Tibial artery (tissue), 4 donors: ENCODE measurements around the gene ENOX2.

Experiments used
- DNase-seq, 2 donors: peaks; one replicate each; pipeline ENCODE4 v3.0.0-alpha.2; 2019
- H3K27ac ChIP-seq, 2 donors: fragments of 200-600 bp; sonication (generic) in 1 of 2; 1 replicate in 1 of 2; 2 replicates in 1 of 2; pipeline ENCODE4 v1.5.1; 2018 to 2019; ENCODE audit warnings: mild to moderate bottlenecking in 1 of 2
- H3K27me3 ChIP-seq, 2 donors: fragments of 200-600 bp; sonication (generic) in 1 of 2; one replicate each; pipeline versions ENCODE4 v1.5.1 to v1.6.0; 2016 to 2019
- H3K36me3 ChIP-seq, 3 donors: fragments of 200-600 bp; sonication (generic) in 2 of 3; one replicate each; pipeline ENCODE4 v1.5.1; 2016 to 2019; ENCODE audit warnings: mild to moderate bottlenecking in 2 of 3
- H3K4me1 ChIP-seq, 4 donors: fragments of 200-600 bp; sonication (generic) in 2 of 4; 1 replicate in 3 of 4; 2 replicates in 1 of 4; pipeline ENCODE4 v1.5.1; 2016 to 2019
- H3K4me3 ChIP-seq, 2 donors: fragments of 200-600 bp; sonication (generic) in 1 of 2; 1 replicate in 1 of 2; 2 replicates in 1 of 2; pipeline ENCODE4 v1.5.1; 2018 to 2019; ENCODE audit warnings: mild to moderate bottlenecking in 2 of 2
- H3K9me3 ChIP-seq, 3 donors: fragments of 200-600 bp; sonication (generic) in 1 of 3; one replicate each; pipeline ENCODE4 v1.5.1; 2016 to 2019
- intact Hi-C: fragments of 100-400 bp; cut with DNase I; formaldehyde crosslinking; loops from one replicate; pipeline ENCODE4 v1.15.0; 2023; ENCODE audit warnings: low total_unique reads
- TF ChIP-seq, protein P1 (sequence below), 2 experiments: fragments of 200-600 bp in 1 of 2; fragments of 450-650 bp in 1 of 2; IDR thresholded peaks; one replicate each; pipeline ENCODE4 v1.5.1; 2017 to 2019; ENCODE audit warnings: antibody characterized with exemption in 2 of 2, mild to moderate bottlenecking in 1 of 2, moderate library complexity in 1 of 2

The ENOX2 gene

DNA sequence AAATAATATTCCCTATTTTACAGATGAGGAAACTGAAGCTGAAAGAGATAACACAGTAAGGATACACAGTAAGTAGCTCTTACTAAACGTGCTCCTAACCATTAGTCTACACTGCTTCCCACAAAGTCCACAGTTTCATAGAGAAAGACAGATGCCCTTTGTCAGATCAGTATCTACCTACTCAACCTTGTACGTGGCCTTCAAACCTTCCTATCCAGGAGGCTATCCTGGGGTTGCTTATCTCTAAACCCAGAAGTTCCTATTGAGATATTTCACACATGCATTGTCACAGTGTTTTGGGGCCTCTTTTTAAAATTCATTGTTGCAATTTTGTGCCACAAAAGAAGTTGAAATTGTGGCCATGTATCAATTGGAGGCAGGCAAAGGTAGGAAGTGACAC, 208.0 kb downstream of the ENOX2 start:
- Histone ChIP-seq H3K4me3 (no peak overlapping the region), H3K4me1 (no peaks in the 10 kb centered on the region), H3K27me3 (no peaks in the 10 kb centered on the region), H3K9me3 (no peaks in the 10 kb centered on the region), H3K36me3 (no peaks in the 10 kb centered on the region), H3K27ac (no peak overlapping the region)
- intact Hi-C loops: no loop called here
- TF ChIP-seq, protein P1, sequence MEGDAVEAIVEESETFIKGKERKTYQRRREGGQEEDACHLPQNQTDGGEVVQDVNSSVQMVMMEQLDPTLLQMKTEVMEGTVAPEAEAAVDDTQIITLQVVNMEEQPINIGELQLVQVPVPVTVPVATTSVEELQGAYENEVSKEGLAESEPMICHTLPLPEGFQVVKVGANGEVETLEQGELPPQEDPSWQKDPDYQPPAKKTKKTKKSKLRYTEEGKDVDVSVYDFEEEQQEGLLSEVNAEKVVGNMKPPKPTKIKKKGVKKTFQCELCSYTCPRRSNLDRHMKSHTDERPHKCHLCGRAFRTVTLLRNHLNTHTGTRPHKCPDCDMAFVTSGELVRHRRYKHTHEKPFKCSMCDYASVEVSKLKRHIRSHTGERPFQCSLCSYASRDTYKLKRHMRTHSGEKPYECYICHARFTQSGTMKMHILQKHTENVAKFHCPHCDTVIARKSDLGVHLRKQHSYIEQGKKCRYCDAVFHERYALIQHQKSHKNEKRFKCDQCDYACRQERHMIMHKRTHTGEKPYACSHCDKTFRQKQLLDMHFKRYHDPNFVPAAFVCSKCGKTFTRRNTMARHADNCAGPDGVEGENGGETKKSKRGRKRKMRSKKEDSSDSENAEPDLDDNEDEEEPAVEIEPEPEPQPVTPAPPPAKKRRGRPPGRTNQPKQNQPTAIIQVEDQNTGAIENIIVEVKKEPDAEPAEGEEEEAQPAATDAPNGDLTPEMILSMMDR (IDR thresholded peaks at IDR 0.05): no peak
- no peak for DNase-seq

DNA sequence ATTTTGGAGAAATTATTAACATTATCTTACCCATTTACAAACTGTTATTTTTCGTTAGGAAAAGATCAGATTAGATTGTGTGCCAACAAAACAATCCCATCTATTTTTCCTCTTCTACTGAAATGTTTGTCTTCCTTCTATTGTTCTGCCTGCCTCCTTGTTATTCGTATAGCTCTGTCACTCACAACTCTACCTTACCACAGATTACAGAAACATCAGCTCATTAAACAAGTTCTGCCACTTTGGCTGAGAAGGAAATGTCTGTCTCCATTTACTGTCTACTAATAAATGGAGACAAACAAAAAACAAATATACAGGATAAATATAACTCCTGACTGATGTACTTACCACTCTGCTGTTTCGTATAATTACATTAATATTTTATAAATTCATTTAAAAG, 211.4 kb downstream of the ENOX2 start:
- Histone ChIP-seq H3K36me3 (peaks cover 0 to 9% (median 5%) of the 10 kb centered on the region in 3 donors), H3K9me3 (no peaks in the 10 kb centered on the region), H3K4me1 (no peaks in the 10 kb centered on the region), H3K27ac (no peak overlapping the region), H3K27me3 (no peaks in the 10 kb centered on the region), H3K4me3 (no peak overlapping the region)
- intact Hi-C loops: no loop called here
- DNase-seq: no peak
- TF ChIP-seq, protein P1 (IDR thresholded peaks at IDR 0.05): no peak

DNA sequence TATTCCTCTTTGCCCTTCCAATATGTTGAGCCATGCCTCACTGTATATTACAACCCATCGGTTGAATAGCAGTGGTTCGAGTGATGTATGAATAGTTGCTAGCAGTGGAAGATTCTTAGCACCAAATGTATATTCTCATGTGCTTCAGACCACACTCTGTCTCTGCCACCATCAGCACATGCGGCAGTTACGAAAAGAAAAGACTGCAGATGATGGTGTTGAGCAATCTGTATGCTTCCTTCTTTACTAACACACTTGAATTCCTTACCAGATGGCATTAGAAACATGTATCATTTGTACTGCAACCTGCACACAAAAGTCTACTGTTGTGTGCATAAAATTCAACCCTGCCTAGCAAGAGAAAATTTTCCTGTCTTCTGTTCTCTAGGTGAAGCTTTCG, 214.6 kb downstream of the ENOX2 start:
- no peak for DNase-seq
- intact Hi-C loops: no loop called here
- Histone ChIP-seq H3K27ac (no peak overlapping the region), H3K27me3 (no peaks in the 10 kb centered on the region), H3K9me3 (no peaks in the 10 kb centered on the region), H3K4me1 (peaks cover 0 to 3% (median 0%) of the 10 kb centered on the region in 4 donors), H3K36me3 (peaks cover 0 to 9% (median 5%) of the 10 kb centered on the region in 3 donors), H3K4me3 (no peak overlapping the region)
- TF ChIP-seq, protein P1 (IDR thresholded peaks at IDR 0.05): no peak

DNA sequence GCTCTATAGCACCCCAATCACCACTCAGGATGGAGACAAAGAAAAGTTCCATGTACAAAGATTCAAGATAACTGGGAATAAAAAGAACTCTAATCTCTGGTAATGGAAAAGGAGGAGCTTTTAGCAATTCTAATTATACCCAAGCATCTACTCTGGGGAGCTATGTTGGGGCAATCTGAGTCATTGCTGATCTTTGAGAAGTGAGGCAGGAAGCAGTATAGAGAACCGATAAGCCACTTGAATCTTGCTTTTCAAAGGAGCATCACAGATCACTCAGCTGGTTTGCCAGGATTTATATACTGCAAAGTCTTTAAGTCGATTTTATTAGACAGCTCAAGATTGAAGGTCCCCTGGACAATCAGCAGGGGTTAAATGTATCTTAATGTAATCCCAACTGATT, 220.0 kb downstream of the ENOX2 start:
- peaks cover 0 to 5% (median 1%) of the 10 kb centered on the region in 3 donors for H3K36me3 ChIP-seq
- TF ChIP-seq, protein P1 (IDR thresholded peaks at IDR 0.05): no peak
- no peaks in the 10 kb centered on the region for H3K9me3 ChIP-seq
- no peak overlapping the region for H3K4me3 ChIP-seq
- intact Hi-C loops: no loop called here
- no peak for DNase-seq
- H3K27ac ChIP-seq: peak overlapping the region; percentile 47 to 63
- peaks cover 0 to 39% (median 0%) of the 10 kb centered on the region in 4 donors for H3K4me1 ChIP-seq
- no peaks in the 10 kb centered on the region for H3K27me3 ChIP-seq

DNA sequence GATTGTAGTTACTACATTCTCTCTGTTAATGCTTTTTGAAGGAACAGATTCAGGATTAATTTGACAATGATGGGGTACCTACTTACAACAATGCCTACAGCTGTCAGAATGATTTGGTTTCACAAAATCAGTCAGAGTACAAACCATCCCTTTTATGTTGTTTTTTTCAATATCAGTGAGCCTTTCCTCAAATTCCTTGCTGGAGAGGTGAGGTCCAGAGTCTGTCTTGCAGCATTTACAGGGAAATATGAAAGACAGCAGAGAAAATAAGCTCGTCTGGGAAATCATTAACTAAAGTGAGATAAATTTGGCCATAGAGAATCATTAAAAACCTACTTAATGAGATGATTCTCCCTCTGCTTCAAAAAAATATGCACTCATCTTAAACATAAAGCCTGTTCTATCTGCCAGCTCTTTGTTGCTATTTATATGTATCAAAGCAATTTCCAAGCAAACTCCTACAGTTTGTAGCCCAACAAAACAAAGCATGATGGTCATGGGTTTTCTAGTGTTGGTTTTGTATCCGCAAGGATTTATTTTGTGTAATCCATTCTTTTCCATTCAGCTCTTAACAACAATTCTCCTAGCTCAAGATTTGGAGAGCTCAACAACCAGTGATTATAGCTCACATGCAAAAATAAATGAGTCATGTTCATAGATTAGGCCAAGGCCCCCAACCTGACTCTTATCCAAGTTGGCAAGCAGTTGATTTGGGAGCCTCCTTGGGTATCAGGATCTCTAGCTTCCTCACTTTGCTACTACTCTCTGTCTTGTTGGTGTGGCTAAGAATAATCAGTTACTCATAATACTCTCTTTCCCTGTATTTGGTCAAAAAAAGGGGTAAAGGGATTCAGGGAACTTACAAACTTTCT, 222.6 kb downstream of the ENOX2 start:
- no peak for DNase-seq
- Histone ChIP-seq H3K4me3 (no peak overlapping the region), H3K4me1 (peaks cover 0 to 47% (median 0%) of the 10 kb centered on the region in 4 donors), H3K27me3 (no peaks in the 10 kb centered on the region), H3K9me3 (no peaks in the 10 kb centered on the region), H3K36me3 (no peaks in the 10 kb centered on the region), H3K27ac (peak overlapping the region; percentile 50 to 63)
- TF ChIP-seq, protein P1 (IDR thresholded peaks at IDR 0.05): no peak
- intact Hi-C loops: no loop called here
